ENCODE data around the gene LRRC28.

LRRC28 gene

DNA sequence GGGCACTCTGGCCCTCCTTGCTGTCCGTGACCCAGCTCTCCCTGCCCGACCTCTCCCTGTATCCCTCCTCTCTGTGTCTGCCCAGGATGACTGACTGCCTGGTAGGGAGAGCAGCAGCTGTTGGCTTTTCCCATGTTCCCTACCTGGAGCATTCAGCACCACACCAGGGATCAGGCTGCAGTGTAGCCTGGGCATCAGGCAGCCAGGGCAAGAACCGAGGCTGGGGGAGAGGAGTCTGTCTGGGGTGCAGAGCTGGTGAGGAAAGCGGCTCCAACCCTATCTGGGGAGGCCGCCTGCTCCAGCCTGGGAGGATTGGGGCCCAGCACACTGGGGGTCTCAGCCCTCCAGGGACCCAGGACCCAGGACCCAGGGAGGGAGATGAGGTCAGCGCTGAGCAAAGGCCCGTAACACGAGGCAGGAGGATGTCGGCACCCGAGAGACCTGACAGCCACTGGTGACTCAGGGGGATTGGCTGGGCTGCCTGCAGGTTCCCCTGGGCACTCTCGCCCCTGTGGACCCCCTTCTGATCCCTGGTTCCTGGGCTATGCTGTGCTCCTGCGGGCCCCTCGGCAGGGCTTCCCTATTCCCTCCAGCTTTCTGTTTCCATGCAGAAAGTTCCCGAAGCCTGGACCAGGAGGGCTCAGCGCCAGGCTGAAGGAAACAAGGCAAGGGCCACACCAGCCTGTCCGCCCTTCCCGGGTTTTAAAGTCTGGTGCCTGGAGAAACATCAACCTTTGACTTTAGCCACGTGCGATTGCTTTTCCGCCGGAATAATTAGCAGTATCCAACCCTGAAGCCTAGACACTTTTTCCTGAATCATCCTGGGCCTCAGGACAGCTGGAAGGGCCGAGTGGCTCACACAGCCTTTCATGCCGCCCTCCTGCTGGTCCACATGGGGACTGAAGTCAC lies 186.3 kb downstream of the LRRC28 start:
- H3K4me3 ChIP-seq (replicated peaks; ENCODE audit: low read depth, low read length), result no peak overlapping the region
- DNase-seq (ENCODE audit: extremely low read depth, insufficient read length), result no peak
- no peaks in the 10 kb centered on the region; the same call in 1 of the 2 replicates for H3K27me3 ChIP-seq (replicated peaks; ENCODE audit: control insufficient read depth, insufficient read depth, low read length)
- TF ChIP-seq, protein P1, sequence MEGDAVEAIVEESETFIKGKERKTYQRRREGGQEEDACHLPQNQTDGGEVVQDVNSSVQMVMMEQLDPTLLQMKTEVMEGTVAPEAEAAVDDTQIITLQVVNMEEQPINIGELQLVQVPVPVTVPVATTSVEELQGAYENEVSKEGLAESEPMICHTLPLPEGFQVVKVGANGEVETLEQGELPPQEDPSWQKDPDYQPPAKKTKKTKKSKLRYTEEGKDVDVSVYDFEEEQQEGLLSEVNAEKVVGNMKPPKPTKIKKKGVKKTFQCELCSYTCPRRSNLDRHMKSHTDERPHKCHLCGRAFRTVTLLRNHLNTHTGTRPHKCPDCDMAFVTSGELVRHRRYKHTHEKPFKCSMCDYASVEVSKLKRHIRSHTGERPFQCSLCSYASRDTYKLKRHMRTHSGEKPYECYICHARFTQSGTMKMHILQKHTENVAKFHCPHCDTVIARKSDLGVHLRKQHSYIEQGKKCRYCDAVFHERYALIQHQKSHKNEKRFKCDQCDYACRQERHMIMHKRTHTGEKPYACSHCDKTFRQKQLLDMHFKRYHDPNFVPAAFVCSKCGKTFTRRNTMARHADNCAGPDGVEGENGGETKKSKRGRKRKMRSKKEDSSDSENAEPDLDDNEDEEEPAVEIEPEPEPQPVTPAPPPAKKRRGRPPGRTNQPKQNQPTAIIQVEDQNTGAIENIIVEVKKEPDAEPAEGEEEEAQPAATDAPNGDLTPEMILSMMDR (IDR thresholded peaks at IDR 0.05; ENCODE audit: insufficient read depth, low read length, poor library complexity, severe bottlenecking), result no peak
- H3K36me3 ChIP-seq (ENCODE audit: control insufficient read depth, insufficient read depth, low read length), result no peaks in the 10 kb centered on the region

DNA sequence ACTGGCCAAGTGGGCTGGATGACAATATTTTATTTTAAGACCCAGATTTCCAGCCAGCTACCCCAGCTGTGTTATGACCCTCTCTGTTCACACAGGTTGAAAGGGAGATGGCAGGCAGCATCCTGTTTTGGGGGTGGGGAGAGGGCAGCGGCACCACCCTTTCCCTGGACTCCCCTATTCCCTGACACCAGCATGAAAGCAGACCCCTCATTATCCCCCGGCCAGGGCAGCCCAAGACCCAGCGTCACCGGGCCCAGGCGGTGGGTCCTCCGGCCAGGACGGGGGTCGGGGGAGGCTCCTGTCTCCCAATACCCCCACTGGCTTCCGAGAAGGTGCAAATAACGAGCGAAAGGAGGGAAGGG lies 186.9 kb downstream of the LRRC28 start:
- TF ChIP-seq, protein P1 (IDR thresholded peaks at IDR 0.05; ENCODE audit: insufficient read depth, low read length, poor library complexity, severe bottlenecking), result no peak

DNA sequence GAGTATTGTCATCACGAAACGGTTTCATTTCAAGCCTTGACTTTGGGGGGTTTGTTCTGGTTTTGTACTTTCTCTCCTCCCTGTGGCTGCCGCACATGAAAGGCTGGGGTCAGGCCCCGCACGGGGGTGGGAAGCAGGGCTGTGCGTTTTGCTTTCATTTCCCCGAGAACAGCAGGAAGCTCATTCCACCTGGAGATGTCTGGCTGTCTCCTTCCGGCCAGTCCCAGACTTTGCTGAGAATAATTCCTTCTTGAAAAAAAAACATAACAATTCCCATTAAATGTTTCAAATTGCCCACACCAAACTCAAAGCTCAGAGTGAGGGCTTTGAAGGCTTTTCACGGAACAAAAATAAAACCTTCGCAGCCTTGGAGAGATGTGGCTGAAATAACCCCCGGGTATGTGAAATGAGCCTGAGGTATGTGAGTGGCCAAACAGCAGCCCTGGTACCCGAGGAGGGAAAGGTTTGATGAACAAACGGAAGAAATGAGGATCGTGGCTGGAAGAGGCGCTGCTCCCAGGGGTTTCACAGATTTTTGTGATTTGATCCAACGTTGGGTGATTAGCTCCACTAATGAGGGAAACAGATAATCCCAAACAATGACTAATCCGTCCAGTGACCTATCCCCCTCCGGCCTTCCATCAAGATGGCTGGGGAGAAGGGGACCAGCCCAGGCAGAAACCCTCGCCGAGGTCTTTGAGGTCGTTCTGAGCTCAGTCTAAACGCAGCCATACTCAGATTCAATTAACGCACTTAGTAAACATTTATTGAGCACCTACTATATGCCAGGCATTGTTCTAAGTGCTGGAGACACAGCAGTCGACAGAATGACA lies 187.6 kb downstream of the LRRC28 start:
- H3K4me3 ChIP-seq (replicated peaks; ENCODE audit: low read depth, low read length), result no peak overlapping the region
- TF ChIP-seq, protein P1 (IDR thresholded peaks at IDR 0.05; ENCODE audit: insufficient read depth, low read length, poor library complexity, severe bottlenecking), result no peak
- no peak for DNase-seq (ENCODE audit: extremely low read depth, insufficient read length)
- no peaks in the 10 kb centered on the region; the same call in 1 of the 2 replicates for H3K27me3 ChIP-seq (replicated peaks; ENCODE audit: control insufficient read depth, insufficient read depth, low read length)
- no peaks in the 10 kb centered on the region for H3K36me3 ChIP-seq (ENCODE audit: control insufficient read depth, insufficient read depth, low read length)

More for the DNA sequence above, 186.9 kb downstream of the LRRC28 start:
- no peak overlapping the region for H3K4me3 ChIP-seq (replicated peaks; ENCODE audit: low read depth, low read length)
- no peaks in the 10 kb centered on the region for H3K36me3 ChIP-seq (ENCODE audit: control insufficient read depth, insufficient read depth, low read length)
- H3K27me3 ChIP-seq (replicated peaks; ENCODE audit: control insufficient read depth, insufficient read depth, low read length), result no peaks in the 10 kb centered on the region; the same call in 1 of the 2 replicates
- no peak for DNase-seq (ENCODE audit: extremely low read depth, insufficient read length)

DNA sequence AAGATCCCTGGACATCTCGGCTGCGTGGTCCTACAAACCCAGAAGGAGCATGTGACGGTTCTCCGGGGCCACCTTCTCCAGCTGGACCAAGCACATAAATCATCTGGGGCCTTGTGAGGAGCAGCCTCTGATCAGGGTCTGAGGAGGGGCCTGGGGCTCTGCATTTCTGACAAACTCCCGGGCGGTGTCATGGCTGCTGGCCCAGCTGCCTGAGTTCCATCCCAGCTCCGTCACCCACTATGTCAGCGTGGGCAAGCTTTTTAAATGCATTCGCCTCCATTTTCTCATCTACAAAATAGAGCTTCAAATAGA lies 188.2 kb downstream of the LRRC28 start:
- no peak for DNase-seq (ENCODE audit: extremely low read depth, insufficient read length)
- Histone ChIP-seq H3K27me3 (replicated peaks; ENCODE audit: control insufficient read depth, insufficient read depth, low read length) (no peaks in the 10 kb centered on the region; the same call in 1 of the 2 replicates), H3K36me3 (ENCODE audit: control insufficient read depth, insufficient read depth, low read length) (no peaks in the 10 kb centered on the region), H3K4me3 (replicated peaks; ENCODE audit: low read depth, low read length) (no peak overlapping the region)
- TF ChIP-seq, protein P1 (IDR thresholded peaks at IDR 0.05; ENCODE audit: insufficient read depth, low read length, poor library complexity, severe bottlenecking), result no peak

DNA sequence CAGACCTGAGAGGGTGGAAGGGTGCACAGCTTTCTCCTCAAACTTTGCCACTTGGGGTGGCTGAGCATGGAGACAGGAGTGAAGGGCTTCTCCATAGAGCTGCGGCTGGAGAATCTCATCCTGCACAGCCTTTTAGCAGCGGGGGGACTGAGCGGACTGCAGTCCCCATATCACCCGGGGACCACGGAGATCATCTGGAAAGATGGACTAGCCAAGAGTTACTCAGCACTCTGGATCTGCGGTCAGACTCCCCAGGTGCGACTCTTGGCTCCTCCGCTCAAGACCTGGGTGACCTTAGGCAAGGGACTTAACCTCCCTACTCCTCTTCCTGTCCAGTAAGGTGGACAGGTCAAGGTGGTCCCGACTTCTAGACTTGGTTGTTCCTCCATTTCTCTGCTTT lies 188.7 kb downstream of the LRRC28 start:
- no peak for DNase-seq (ENCODE audit: extremely low read depth, insufficient read length)
- TF ChIP-seq, protein P1 (IDR thresholded peaks at IDR 0.05; ENCODE audit: insufficient read depth, low read length, poor library complexity, severe bottlenecking), result no peak
- Histone ChIP-seq H3K4me3 (replicated peaks; ENCODE audit: low read depth, low read length) (no peak overlapping the region), H3K36me3 (ENCODE audit: control insufficient read depth, insufficient read depth, low read length) (no peaks in the 10 kb centered on the region), H3K27me3 (replicated peaks; ENCODE audit: control insufficient read depth, insufficient read depth, low read length) (no peaks in the 10 kb centered on the region; the same call in 1 of the 2 replicates)

All from GM06990 (cell line).